GM21447 (cell line): ENCODE data around the gene VEPH1.

Source experiments
- ATAC-seq: cut with Tn5 transposase; IDR thresholded peaks from one replicate; pipeline ENCODE4 v1.9.1; 2021; ENCODE audit not compliant: unreplicated experiment

VEPH1 gene

DNA sequence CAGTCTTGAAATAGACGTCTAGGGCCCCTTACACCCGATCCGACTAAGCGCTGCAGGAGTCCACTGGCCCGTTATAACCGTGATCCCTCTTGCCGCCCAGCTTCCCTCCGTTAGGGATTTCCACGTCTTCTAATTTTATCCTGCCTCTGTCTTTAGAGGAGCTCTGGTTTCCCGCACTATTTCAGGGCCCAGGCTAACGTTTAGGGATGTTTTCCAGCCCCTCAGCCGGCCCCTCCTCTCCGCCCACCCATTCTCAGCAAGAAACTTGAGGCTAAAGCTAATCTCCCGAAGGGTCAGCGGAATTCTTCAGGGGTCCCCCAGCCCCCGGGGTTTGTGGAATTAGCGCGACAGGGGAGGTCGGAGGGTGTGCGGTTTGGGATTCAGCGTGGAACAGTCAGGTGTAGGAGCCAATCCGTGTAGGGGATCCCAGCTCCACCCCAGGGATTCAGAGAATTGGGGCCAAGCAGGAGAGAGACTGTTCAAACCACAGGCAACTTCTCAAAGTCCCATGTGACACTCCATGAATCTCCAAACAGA, 65.0 kb downstream of the VEPH1 start:
- no peak for ATAC-seq

DNA sequence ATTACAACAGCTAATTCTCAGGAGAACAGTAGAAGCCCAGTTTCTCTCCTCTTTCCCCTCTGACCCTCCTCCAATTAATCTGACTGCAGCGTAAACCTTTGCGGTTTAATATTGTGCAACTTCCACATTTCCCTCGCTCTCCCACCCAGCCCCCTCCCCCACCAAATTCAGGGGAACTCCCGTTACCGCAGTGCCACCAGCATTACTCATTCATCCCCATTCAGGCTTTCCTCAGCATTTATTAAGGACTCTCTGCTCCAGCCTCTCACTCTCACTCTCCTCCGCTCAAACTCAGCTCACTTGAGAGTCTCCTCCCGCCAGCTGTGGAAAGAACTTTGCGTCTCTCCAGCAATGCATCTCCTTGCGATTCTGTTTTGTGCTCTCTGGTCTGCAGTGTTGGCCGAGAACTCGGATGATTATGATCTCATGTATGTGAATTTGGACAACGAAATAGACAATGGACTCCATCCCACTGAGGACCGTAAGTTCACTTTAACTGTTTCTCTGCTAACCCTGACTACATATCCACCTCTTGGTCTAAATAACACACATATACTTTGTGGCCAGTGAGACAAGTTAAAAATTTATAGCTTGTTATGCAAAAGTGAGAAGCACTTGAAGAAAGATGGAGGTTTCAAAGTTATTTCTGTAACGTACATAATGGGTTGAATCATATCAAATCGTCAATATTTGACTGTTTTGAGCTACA, 66.5 kb downstream of the VEPH1 start, which contains the start of gene PTX3:
Gene PTX3, plus strand, starts transcription at position 268 of the 709 bp plus-strand sequence. Its CDS starts 84 bp downstream, at position 352.
- no peak for ATAC-seq

DNA sequence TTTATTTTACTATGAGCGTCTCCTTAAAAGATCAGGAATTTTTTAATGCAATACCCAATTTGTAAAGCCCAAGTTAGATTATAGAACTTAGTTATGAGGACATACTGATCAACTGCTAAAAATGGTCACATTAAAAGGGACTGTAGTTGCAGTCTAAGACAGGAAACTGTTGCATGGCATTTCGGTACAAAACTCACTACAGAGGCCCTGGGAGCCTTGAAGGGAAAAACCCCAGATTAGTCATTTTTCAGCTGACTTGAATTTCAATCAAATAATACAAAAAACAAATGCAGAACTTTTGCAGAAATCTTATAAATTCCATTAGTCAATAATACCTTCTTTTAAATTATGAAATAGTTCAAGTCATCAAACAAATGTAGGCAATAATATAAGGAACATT, 73.5 kb downstream of the VEPH1 start:
- no peak for ATAC-seq

DNA sequence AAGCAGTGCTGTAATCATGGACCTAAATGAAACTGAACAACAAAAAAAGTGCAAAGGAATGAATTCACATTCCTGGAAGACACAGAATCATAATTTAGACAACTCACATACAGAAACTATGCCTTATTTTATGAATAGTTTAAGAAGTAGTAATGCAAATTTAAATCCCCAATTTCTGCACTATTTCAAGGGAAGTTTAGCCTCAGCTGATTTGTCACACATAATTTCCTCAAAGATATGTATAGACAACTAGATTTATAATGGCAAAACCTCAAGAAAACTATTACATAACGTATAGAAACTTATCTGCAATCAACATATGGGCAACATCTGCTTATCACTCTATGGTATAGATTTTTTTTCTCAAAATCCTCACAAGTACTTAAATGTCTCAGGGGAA, 74.4 kb downstream of the VEPH1 start:
- ATAC-seq: no peak

DNA sequence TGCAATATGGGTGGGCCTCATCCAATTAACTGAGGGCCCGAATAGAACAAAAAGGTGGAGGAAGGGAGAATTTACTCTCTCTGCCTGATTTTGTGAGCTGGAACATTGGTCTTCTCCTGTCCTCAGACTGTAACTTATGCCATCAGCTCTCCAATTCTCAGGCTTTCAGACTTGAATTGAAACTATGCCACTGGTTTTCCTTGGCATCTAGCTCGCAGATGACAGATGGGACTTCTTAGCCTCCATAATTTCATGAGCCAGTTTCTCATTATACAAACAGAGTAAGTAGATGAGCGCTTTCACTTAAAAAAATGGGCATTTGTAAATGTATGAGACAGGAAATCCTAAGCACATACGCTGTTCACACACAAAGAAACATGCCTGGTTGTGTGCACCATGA, 75.3 kb downstream of the VEPH1 start:
- no peak for ATAC-seq

DNA sequence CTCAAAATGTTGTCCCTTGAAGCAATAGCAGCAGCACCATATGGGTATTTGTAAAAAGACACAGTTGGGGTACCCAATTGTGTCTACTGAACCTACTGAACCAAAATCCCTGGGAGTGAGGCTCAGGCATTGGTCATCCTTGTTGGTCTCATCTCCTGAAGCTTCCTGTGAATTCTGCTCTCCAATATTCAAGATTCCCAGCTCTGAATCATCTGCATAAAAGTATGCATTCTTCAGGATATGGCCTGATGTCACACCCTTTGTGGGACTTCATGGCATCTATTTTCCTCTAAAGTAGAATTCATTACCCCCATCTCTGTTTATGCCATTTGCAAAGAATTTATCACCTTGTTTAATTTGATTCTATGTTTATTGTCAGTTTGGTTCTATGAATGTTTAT, 79.9 kb downstream of the VEPH1 start:
- no peak for ATAC-seq

DNA sequence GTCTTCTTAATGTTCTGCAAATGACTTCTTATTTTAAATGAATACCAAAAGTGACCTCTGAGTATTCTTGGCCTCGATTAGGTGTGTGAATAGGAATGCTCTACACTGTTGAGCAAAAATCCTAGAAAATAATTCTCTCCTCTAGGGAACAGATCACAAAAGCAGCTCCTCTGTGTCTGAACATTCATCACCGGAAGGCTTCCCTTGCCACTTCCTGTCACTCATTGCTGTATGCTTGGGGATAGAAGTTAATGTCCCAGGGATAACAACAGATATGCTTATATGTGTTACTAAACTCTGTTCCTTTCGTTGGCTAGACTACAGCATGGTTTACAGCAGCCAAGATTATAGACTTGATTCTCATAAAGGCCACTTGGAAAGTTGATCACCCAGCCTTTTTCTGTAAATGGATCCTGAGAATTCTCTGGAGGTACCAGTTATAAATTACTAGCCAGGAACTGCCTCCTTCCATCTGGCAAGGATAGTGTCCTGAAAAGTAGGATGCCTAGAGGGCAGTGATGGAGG, 82.5 kb downstream of the VEPH1 start:
- no peak for ATAC-seq

DNA sequence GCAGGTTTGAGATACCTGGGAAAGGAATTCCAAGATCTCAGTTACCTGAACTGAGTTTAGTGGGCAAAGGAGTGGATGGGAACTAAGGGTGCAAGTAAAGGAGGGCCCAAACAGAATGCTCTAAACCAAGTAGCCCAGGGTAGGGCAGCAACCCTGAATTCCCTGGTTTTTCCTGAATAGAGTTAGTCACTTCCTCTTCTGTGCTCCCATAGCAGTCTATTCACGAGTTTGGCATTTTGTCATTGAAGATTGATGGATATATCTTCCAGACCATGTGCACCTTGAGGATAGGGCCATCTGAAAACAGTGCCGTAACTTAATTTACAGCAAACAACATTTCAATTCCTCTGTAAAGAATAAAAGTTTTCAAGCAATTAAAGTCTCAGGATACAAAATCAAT, 85.1 kb downstream of the VEPH1 start:
- ATAC-seq: no peak

DNA sequence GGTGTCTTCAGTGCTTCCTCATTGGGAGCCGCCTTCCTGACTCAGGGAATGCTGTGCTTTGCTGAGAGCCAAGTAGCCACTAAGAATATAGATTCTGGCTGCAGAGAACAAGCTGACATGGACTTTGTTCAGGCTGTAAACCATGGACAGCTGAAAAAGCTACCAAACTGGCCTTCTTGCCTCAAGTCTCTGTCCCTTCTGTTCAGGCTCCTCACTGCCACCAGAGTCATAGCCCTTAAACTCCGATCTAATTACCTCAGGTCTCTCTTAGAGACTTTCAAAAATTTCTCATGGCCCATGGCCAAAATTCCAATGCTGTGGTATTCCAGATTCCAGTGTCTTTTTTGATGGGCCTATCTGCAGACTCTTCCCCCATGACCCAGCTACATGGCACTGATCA, 86.0 kb downstream of the VEPH1 start:
- no peak for ATAC-seq

DNA sequence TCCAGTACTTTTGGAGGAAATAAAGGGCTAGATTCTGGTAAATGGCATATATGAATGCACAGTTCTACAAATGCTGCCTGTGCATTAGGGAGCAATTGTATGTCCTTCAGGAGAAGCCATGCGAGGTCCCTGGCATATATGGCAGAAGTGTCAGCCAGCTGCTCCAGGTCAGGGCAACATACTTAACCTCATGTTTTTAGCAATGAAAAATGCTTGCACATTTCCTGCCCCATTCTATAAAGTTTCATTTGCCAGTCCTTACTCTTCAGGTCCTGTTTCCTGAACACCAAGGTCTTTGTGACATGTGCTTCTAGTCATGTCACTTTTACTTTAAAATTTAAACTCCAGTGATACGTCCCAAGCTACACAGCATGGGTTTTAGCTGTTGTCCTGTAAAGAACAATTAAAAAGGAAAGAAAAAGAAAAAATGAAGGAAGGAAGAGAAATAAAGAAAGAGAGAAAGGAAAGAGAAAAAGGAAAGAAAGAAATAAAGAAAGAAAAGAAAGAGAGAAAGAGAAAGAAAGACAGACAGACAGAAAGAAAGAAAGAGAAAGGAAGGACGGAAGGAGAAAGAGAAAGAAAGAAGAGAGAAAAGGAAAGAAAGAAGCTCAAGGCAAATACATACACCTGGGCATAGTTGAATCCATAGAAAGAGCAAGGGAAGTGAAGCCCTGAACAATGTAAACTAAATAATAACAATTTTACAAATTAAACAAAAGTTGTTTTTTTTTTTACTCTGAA, 86.7 kb downstream of the VEPH1 start:
- ATAC-seq: no peak

DNA sequence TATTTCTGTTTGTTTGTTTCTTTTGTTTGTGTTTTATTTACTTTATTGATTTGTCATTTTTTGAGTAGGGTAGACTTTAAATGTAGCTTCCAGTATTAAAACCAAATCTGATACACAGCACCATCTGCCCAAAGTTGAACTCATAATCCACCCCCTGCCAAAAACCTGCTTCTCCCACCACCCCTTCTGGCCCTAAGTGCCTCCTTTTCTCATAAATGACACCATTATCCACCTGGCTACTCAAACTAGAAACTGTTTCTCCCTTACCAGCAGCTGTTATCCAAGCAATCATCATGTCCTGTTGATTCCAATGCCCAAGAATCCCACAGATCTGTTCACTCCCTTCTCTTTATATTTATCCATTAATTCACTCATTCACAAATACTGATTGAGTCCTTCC, 88.4 kb downstream of the VEPH1 start:
- no peak for ATAC-seq

DNA sequence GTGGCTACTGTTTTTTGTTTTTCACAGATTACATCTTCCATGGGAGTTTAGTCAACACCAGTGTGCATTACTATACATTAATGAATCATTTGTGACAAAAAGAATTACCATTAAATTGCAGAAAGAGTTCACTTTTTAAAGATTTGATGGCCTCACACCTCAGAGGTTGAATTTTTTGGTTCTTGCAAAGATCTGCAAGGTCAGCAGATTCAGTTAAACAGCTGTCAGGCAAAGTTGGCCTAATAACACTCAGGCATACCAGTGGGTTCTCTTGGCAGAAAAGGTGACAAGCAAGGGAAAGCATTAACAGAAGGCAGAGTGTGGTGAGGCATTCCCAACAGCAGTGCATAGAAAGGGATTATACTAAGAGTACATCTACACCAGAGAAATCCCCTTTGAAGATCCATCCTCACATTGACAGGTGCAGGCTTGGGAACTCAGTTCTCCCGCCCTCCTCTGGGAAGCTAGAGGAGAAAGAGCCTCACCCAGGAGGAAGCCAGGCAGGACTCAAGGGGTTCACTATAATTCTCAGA, 90.8 kb downstream of the VEPH1 start:
- ATAC-seq: no peak

DNA sequence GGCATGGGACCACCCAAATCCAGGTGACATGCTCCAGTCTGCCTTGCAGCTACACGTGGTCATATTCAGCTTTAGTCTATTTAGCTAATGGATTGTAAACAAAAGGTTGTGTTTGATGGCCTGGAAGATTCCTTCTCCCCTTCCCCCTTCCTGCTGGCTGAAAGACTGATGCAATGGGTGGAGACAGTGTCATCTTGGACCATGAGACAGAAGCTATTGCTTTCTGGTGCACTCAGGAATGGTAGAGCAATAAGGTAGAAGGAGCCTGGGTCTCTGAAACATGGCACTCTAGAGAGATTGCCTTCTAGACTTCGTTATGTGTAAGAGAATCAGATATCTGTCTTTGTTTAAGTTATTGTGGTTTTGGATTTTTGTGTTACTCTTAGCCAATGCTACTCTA, 92.3 kb downstream of the VEPH1 start:
- no peak for ATAC-seq

DNA sequence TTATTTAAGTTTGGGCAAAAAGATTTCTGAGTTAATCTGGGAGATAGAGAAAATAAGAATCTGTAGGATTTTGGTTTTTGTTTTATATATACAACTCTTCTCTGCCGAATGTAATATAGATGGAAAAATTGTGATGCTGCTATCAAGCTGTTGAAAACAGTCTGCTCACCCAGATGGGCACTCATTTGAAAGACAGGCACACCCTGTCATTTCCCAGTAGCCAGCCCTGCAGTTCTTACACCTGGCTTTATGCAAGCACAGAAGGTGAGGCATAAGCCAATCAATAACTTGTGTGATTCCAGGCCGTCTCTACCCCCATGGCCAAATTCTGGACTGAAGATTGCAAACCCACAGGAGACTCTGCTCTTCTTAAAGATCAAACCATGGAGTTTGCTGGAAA, 93.7 kb downstream of the VEPH1 start:
- no peak for ATAC-seq

DNA sequence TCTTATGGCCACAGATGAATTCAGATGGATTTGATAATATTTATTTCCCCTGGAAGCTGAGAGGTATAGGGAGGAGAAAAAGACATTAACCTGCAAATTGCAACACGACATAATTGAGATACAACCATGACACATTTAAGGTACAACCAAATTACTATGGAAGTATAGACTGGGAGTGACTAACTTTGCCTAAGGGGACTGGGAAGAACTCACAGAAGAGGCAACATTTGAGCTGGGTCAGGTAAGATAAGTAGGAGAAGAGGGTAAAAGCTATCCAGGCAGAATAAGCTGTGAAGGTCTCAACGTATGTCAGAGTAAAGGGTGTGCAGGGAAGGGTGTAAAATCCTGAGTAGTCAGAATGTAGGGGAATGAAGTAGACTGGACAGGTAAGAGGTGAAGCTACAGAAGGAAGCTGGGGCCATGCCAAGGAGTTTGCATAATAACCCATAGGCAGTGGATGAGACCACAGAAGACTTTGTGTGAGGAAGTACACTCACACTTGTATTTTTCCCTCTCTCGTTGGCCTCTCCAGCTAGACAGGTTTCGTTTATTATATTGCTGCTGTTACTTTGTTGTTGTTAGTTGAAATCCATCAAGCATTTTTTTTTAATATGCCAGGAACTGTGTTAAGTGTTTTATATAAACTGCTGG, 94.6 kb downstream of the VEPH1 start:
- ATAC-seq: no peak

DNA sequence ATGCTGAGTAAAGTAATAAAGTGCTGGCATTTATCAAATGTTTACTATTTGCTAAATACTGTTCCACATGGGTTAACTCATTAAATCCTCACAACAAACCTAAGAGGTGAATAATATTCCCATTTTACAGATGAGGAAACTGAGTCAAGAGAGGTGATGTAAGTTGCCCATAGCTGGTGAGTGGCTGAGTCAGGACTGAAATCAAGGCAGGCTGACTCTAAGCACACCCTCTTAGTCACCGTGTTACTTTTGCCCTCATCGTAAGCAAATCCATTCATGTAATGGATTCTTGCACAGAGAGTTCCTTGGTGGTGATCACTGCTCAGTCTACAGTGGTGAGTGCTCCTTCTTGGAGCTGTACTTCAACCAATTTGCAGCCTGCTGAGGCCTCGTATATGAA, 95.4 kb downstream of the VEPH1 start:
- ATAC-seq: no peak

DNA sequence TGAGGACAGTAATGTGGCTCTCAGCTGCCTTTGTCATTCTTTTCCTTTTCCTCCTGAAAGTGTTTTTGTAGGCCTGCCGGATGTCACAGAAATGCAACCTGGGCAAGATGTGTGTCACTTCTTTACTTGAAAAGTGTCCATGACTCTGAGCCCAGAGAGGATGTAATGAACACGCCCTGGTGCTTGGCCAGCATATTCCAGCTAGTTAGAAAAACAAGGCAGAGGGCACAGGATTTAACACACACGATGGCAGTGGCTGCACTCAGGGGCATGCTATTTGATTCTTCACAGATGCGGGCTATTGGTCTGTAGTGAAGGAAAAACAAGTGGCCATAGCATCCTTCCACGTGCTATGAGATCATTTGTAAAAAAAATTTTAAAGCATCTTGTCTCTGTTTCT, 96.8 kb downstream of the VEPH1 start:
- no peak for ATAC-seq

DNA sequence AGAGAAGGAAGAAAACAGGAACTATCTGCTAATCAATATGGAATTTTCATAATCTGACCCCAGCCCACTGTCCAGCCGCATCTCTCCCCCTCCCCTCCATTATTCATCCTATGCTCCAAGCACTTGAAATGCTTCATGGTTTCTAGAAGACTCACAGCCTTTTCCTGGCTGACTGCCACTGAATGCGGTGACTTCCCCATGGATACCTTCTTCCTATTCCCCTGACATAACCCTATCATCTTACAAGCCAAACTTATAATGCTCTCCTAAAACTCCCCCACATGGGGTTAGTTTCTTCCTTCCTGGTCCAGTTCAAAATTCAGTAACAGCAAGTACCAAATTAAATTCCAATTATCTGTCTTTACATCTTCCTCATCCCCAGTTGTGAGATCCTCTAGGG, 97.8 kb downstream of the VEPH1 start:
- no peak for ATAC-seq

DNA sequence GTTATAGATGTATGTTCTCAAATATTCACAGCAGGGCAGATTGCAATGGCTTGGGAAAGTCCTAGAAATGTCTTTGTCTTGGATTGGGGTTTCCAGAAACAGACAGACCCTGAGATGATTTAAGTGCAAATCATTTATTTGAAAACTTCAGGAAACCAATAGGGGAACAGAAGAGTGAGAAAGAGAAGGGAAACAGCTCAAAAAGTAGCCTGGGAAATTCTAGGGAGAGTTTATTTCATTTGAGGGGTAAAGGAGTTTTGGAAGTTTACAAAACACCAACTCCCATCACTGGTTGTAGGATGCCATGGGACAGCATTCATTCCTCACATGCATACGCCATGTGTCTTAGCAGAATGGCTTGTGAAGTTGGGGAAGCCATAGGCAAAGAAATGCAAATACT, 98.8 kb downstream of the VEPH1 start:
- ATAC-seq: no peak

DNA sequence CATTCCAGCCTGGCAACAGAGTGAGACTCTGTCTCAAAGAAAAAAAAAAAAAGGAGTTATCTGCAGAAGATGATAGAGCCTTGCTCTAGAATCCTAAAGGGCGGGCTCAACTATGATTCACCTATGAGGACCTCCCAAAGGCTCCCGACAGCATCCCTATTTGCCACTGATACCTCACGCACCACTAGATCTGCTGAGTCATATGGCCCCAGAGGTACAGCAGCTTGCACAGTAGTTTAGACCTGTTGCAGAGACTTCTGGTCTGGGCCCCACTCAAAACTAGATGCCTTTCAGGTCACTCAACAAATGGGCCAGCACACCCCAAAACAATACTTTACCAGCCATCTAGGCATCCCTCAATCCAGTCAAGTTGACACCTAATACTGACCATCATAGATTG, 104.6 kb downstream of the VEPH1 start:
- ATAC-seq: no peak

DNA sequence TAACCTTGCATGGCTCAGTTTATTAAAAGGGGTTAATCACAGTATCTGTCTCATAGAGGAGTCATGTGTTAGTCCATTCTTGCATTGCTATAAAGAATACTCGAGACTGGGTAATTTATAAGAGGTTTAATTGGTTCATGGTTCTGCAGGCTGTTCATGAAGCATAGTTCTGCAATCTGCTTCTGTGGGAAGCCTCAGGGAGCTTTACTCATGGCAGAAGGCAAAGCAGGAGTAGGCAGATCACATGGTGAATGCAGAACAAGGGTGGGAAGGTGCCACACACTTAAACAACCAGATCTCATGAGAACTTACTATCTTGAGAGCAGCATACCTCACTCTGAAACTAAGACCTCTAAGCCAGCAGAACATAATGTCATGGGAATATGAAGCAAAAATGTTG, 108.8 kb downstream of the VEPH1 start:
- no peak for ATAC-seq
